Stimulated activated CD4-positive, alpha-beta T cell treated with anti-CD3 and anti-CD28 coated beads, TNF-alpha, amount 100 ng/mL, for 1 hour (primary cell): ENCODE results near the gene CCDC60.
"Not testable (repeated sequence)": the region's sequence is repeated elsewhere in the genome, so short reads cannot be mapped to it uniquely, and the experiment has no call there.

Experiments used
- DNase-seq, 3 donors: peaks; one replicate each; pipeline ENCODE4 v3.0.0-alpha.2; 2020; ENCODE audit warnings: low read depth in 3 of 3, low spot score in 1 of 3

The CCDC60 gene

DNA sequence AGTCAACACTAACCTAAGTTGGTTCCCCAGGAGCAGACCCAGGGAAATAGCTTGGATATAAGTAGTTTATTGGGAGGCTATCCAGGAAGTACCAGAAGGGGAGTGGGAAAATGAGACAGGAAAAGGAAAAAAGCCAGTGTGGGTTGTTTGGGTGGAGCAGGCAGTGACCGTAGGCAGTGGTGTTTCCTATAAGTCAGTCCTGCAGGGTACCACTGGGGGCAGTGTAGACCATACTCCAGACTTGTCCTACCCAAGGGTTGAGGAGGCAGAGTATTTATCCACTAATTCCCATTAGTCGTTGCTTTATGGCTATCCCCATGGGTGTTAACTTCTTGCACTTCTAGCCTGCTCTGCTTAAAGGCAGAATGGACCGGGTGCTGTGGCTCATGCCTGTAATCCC lies 6.4 kb upstream of the CCDC60 start:
- no peak for DNase-seq

DNA sequence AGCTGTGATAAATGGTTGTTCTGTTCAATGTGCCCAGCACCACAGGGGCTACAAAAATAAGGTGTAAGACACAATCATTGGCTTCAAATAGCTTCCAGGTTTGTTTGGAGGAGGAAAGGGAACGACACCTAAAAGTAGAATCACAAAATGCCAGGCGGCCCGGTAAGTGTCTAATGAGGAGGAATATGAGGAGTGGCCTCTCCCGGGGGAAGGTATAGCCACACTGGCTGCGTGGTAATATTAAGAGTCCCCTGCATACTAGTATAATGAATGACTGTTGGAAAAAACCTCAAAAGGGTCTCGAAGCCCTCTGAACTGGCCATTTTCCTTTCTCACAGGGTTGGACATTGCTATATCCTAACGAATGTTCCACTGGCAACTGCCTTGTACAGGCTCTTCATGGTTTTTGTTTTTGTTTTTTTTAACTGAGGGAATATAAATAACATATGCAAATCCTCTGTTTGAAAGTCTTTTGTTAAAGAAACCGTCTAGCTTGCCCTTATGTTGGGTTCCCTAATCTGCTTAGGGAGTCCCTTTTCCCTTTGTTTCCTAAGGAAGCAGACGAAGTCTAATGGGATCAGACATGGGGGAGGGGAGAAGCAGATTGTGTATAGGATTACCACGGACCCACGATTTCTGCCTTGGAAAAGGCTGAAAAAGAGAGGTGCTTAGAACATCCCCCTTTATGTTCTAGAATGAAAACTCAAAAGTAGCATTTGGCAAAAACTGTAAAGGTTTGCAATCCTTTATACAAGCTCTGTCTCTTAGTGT lies 4.2 kb downstream of the CCDC60 start:
- DNase-seq, result no peak

DNA sequence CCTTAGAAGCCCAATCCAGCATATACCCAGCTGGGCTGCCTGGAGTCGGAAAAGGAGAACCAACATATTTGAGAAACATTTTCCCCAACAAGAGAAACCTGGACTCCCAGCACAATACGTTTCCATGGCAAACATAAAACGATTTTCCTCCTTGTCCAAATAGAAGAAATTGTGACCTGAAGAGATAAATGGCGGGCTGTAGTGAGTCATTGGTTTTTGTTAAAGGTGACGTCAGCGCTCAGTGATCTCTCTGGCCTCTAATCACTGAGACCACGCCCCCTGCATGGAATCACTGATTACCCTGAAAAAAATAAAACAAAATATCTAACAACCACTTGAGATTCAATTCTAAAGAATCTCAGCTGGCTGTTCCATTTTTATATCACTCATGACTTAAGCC lies 6.0 kb downstream of the CCDC60 start:
- DNase-seq, result no peak

DNA sequence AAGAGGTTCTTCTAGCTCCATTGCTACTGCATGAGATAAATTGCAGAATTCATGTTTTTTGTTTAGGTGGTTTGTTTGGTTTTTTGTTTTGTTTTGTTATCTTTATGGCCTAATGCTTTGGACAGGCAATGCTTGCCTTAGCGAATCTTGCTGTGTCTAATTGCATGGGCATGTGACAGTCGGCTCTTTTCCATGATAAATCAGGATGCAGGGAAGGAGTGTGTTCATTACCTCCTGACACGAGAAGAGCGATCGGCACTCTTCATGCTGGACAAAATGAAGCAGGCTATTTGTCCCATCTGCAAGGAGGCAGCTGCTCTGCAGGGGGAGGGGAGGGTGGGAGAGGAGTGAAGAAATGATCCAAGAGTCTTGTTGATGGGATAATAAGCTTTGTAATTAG lies 6.5 kb downstream of the CCDC60 start:
- no peak for DNase-seq

DNA sequence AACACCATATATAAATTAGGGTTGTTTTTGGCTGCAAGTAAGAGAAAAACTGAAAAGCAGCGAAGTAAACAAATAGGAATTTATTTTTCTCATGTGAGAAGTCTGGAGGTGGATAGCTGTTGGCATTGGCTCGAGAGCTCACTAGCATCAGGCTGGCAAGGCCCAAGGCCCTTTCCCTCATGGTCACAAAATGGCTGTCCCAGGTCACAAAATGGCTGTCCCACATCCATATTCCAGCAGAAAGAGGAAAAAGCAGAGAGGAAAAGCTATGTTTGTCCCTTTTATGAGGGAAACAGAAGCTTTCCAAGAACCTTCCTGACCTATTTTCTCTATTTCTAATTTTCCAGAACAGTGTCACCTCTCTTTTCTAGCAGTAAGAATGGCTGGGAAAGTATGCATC lies 7.5 kb downstream of the CCDC60 start:
- DNase-seq, result no peak

DNA sequence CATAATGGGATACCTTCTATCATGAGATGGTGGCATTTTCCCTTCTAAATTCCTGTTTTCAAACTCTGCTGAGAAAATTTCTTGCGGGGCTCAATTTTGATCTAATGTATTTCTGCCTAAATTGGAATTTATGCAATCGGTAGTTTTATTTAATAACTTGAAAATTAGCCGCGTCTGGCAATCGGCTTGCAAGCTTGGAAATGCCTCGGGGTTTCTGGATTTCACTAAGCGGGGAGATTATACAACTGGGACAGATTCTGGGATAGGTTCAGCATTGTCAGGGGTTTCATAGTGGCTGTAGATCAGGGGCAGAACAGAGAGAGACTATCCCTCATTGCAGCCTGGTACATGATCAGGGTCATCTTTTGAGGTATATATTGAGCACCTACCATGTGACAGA lies 8.6 kb downstream of the CCDC60 start:
- no peak for DNase-seq

DNA sequence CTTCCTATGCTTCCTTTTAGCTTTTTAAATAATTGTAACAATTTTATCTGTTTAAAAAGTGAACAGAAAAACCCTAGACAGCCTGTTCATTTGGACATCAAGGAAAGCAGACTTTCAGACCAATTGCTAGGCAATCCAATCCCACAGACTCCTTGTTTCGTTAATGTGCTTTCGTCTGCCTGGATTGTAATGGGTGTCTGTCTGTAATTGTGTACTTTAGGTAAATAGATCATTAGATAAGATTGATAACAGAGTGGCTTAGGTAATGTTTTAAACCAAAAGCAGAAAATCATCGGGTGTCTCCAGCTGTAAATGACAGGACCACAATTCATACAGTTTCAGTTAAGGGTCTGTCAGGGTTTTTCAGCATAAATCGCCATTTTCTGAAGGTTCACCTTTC lies 19.6 kb downstream of the CCDC60 start:
- DNase-seq, result no peak

DNA sequence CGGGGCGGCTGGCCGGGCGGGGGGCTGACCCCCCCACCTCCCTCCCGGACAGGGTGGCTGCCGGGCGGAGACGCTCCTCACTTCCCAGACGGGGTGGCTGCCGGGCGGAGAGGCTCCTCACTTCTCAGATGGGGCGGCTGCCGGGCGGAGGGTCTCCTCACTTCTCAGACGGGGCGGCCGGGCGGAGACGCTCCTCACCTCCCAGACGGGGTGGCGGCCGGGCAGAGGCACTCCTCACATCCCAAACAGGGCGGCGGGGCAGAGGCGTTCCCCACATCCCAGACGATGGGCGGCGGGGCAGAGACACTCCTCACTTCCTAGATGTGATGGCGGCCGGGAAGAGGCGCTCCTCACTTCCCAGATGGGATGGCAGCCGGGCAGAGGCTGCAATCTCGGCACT lies 25.8 kb downstream of the CCDC60 start:
- not testable (repeated sequence) for DNase-seq

DNA sequence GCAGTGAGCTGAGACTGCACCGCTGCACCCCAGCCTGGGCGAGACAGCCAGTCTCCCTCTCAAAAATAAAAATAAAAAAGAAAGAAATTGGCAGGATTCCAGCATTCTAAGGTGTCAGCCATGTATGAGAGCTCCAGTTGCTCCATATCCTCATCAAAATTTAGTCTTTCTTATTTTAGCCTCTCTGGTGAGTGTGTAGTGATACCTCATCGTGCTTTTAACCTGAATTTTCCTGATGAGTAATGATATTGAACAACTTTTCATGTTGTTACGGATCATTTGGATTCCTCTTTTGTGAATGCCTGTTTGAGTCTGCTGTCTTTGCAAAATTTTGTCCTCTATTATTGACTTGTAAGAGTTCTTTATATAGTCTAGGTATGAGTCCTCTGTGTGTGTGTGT lies 28.5 kb downstream of the CCDC60 start:
- no peak for DNase-seq

DNA sequence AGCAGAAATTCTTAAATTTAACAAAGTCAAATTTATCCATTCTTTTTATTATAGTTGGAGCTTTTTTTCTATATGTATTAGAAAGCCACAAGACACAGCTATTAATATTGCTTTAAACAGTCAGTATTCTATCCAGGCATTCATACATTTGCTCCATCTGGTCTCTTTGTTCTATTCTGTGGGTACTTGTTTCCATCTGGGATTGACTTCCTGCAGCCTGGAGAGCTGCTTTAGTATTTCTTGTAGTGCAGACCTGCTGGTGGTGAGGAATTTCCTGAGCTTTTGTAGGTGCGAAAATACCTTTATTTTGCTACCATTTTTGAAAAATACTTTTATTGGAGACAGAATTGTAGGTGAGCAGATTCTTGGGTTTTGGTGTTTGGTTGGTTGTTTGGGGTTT lies 29.0 kb downstream of the CCDC60 start:
- no peak for DNase-seq

DNA sequence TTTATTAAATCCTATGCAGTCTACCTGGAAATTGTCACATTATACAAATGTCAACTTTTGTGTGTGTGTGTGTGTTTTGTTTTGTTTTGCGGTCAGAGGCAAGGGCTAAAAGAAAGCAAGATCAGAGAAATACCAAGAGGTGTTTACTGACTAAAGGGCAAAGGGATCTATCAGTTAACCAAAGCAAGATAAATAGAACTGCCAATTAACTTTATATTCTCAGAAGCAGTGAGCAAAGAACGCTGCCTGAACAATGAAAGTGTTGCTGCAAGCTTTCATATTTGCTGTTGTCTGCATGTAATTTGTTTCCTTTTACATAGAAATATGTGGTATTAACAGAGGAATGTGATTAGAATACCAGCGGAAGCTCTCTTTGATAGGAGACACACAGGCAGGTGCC lies 30.9 kb downstream of the CCDC60 start:
- DNase-seq, result no peak

DNA sequence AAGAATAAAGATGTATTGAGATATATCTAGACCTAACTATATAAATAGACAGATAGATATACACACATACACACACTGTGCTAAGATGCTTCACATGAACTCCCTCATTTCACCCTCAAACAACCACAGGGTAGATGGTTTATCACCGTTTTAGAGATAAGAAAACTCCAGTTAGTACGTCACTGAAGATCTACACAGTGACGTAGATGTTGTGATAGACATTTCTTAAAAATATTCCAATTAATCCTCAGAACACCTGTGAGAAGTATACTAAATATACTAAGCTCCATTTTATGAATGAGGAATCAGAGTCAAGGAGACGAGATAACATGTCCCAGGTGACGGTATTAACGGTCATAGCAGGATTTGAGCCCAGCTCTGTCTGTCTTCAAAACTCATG lies 31.5 kb downstream of the CCDC60 start:
- no peak for DNase-seq

DNA sequence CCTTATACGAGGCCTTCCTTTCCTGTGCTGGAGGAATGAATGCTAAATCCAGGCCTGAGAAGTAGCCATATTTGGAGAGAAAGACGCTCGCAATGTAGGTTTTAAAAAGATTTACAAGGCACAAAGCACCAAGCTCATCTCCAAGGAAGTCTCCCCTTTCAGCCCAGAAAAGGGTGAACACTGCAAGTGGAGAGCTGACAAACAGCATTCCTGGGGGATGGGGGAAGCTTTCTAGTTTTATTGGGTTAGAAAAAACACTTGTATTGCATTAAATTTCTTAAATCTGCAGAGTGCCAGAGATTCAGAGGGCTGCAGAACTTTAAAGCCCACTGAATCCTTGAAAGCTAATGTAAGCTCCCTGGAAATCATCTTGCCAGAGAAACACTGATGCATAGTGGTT lies 34.6 kb downstream of the CCDC60 start:
- DNase-seq, result no peak

DNA sequence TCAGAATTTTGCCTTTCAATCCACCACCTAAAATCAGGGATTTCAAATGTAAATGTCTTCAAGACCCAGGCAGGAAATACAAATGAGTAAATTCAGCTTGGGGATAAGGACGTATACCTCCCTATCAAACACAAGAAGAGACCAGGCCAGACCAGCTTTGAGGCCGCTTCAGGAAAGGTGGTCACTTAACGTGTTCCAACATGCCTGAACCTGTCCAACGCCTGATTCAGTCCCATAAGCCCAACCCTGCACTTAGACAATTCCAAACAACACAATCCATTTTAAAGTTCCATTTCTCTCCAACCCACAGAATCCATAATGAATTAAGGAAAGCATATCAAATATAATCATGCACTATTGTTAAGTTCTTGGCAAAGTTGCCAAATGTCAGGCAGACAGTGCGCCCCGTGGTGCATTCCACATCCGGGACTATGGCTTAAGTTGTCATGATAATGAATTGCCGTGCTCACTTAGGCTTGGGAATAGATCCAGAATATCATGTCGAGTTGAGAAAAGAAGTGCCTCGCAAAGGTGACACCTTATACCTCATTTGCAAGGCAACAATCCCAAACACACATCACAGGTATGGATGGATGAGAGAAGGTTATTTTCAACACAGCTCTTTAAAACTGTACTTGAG lies 35.5 kb downstream of the CCDC60 start:
- no peak for DNase-seq

DNA sequence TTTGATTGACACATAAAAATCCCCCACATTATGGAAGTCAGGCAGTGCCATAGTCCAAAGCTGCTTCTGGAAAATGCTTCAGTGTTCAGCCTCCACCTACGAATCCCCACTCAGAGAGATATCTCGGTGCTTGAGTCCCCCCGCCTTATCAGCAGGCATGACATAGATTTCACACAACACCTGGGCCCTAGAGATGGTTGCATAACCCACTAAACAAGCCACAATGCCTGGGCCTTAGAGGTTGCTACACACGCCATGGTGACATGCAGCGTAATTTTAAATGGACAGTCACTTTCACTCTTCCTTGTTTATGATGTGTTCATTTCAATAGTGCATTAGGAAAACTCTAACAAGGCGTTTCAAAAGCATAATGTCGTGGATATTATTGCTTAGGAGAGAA lies 38.0 kb downstream of the CCDC60 start:
- no peak for DNase-seq

DNA sequence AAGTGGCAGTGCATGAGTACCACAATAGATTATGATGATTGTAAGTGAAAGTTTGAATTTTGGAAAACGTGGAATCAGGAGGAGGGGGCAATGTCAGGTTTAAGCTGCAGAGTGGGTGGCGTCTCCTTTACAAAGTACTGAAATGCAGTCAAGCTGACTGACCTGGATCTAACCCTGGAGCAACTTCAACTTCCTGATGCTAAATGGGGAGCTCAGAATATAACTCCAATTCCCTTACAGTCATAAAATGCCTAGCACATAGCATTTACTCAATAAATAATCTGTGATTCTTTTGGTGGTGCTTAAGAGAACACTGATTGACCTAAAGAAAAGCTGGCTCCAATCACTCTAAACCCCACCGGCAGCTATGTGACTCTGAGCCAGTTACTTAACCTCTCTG lies 38.5 kb downstream of the CCDC60 start:
- DNase-seq, result no peak

DNA sequence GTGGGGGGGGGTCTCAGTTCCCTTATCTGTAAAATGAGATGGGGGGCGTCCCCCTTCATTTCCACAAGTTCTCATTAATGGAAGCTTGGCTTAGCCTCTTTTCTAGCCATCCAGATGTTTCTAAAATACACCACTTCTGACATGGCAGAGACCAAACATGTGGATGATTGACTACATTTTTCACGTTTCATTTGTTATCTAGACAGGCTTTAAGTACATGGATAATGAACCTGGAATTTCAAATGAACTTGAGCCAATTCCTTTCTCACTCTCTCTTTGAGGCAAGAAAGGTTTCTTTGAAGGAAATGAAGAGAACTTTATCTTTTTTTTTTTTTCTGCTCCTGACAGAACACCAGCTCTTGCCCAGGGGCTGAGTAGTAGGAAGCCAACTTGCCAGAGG lies 39.1 kb downstream of the CCDC60 start:
- DNase-seq, result no peak

DNA sequence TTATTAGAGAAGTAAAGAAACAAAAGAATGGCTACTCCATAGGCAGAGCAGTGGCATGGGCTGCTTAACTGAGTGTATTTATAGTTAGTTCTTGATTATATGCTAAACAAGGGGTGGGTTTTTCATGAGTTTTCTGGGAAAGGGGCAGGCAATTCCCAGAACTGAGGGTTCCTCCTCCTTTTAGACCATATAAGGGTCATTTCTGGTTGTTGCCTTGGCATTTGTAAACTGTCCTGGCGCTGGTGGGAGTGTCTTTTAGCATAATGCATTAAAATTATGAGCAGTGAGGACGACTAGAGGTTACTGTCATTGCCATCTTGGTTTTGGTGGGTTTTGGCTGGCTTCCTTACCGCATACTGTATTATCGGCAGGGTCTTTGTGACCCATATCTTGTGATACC lies 40.1 kb downstream of the CCDC60 start:
- no peak for DNase-seq

DNA sequence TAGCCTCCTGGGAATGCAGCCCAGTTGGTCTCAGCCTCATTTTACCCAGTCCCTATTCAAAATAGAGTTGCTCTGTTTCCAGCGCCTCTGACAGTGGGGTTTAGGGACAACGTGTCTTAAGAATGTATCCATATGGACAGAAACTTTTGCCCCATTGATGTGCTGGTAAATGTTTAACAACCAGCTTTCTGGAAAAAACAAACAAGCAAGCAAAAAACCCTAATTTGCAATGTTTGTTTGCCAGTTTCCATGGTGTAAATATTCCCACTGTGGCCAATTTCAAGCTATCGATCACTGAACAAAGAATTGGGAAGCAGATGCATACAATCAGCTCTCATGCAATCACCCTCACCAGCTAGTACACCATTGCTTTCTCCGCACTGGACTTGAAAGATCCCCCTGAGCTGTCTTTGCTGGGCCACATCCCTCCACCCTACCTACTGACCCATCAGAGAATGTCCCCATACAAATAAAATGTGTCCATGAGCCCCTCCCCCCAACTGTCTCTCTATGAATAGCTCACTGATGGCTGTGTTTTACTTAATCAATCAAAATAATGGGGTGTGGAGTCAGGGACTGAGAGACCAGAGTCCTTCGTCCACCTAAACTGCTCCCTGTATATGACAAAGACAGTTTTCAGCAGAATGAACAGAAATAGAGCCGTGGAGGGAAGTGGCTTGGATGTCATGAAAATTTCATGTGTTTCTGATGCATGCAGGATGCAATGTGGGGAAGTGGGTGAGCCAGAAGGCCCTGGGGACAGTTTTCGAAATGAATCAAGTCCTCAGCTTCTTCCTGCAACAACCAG lies 40.8 kb downstream of the CCDC60 start:
- no peak for DNase-seq

DNA sequence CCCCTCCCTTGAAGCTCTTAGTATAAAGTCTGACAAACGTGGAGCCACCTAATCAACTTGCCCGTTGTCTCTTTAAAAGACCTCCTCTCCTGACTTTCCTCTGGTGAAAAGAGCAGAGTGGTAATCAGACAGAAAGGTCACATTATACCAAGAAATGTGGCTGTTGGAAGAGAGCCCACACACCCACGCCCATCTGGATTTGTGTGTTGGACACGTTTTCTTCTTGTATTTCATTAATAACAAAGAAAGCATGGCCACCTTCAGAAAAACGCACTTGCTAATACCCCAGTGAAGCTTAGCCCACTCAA lies 41.3 kb downstream of the CCDC60 start:
- no peak for DNase-seq

DNA sequence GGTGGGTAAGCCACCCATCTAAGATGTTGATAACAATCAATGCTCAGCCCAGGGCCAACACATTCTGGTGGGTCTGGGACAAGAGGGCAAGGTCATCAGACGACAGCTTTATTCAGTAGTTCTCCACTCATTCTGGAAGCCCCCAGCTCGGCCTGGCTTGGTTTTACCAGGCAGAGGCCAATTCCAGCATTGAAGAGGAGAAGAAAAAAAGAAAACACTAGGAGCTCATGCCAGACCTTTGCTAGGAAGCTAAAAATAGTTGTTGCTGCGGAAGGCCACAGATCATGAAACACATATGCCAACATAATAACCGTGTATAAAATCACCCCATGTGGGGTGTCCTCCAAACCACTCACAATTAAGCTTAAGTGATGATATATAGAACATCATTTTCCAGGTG lies 44.4 kb downstream of the CCDC60 start:
- DNase-seq, result no peak

DNA sequence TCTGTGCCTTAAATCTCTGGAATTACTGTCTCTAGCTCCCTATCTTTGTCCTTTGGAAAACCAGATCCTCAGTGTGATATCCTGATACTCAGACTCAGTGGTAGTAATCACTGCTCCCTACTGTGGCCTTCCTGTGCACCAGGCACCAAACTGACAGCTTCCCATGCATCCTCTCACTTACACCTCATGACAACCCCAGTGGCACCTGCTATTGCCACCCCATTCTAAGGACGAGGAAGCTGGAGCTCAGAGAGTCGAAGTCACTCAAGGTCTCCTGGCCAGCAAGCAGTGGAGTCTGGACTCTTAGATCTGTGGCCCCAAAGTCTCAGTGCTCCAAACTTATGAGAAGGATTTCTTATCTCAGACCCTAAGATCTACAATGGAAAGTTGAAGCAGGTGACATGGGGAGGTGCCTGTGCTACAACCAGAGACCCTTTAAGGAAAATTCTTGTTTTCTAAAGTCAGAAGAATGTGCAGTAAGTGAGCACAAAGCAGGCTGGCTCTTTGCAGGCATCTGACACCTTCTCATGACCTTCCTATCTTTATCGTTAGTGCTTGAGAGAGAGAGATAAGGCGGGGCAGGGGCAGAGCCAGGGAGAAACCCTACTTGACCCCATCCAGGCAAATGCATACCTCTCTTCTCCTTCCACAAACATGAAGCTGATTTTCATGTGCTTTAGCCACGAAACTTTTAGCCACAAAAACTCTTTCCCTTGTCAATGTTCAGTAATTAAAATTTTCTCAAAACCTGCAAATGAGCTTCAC lies 47.1 kb downstream of the CCDC60 start:
- DNase-seq, result no peak
